ENCODE data around the gene TCF4. TPM values are rescaled to one million over a fixed set of nuclear protein-coding genes. Genes with fewer than 3 reads are reported as not detected.

TCF4 gene
- total RNA-seq, 1 donor from 2014 or later = 115 TPM

DNA sequence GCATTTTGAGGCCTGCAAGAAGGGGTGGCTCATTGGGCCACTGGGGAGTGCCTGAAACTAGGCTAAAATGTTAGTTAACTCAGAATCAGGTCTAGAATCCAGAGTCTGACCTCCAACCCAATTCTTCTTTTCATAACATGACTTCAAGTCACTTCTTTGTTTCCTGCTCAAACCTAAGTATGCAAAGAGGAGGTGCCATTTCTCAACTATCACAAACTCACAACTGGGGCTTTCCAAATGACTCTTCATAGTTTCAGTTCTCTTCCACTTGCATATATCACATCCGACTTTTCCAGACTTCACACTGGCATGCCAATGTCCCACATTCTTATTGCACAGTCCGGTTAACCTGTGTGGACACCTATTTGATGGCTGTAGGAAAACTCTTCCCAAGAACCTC is 211.6 kb downstream of the TCF4 start:
- no peak overlapping the region for H3K9ac ChIP-seq (ENCODE audit: low read length)
- FAIRE-seq = no peak
- Mint-ChIP-seq H3K36me3 (ENCODE audit: low read depth, unreplicated experiment) (peaks cover 18% of the 10 kb centered on the region), H3K4me3 (ENCODE audit: unreplicated experiment) (no peak overlapping the region), H3K27ac (ENCODE audit: unreplicated experiment) (peak overlapping the region; percentile 24), H3K9me3 (ENCODE audit: unreplicated experiment) (peaks cover 9% of the 10 kb centered on the region), H3K27me3 (ENCODE audit: low read depth, unreplicated experiment) (no peaks in the 10 kb centered on the region), H3K4me1 (ENCODE audit: low read depth, unreplicated experiment) (peaks cover 11% of the 10 kb centered on the region)
- DNase-seq (ENCODE audit: low read depth) = no peak
- H3K4me2 ChIP-seq (ENCODE audit: low read length) = no peak overlapping the region
- H3K27ac ChIP-seq (ENCODE audit: low read depth, low read length) = no peak overlapping the region
- peaks cover 15% of the 10 kb centered on the region for H4K20me1 ChIP-seq (ENCODE audit: insufficient read depth, low read length)
- no peaks in the 10 kb centered on the region for H3K36me3 ChIP-seq (ENCODE audit: insufficient read depth, low read length)
- no peak overlapping the region for H3K4me3 ChIP-seq (ENCODE audit: insufficient read depth, low read depth, low read length)
- no peaks in the 10 kb centered on the region for H3K9me3 ChIP-seq (ENCODE audit: insufficient read depth, low read depth, low read length)
- no peaks in the 10 kb centered on the region for H3K27me3 ChIP-seq (ENCODE audit: insufficient read depth, low read length)
- TF ChIP-seq, protein P1, sequence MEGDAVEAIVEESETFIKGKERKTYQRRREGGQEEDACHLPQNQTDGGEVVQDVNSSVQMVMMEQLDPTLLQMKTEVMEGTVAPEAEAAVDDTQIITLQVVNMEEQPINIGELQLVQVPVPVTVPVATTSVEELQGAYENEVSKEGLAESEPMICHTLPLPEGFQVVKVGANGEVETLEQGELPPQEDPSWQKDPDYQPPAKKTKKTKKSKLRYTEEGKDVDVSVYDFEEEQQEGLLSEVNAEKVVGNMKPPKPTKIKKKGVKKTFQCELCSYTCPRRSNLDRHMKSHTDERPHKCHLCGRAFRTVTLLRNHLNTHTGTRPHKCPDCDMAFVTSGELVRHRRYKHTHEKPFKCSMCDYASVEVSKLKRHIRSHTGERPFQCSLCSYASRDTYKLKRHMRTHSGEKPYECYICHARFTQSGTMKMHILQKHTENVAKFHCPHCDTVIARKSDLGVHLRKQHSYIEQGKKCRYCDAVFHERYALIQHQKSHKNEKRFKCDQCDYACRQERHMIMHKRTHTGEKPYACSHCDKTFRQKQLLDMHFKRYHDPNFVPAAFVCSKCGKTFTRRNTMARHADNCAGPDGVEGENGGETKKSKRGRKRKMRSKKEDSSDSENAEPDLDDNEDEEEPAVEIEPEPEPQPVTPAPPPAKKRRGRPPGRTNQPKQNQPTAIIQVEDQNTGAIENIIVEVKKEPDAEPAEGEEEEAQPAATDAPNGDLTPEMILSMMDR (IDR thresholded peaks at IDR 0.05; ENCODE audit: insufficient read depth, low read depth, low read length) = no peak
- no peak for TF ChIP-seq EZH2 (IDR thresholded peaks at IDR 0.05; ENCODE audit: insufficient read depth, low read length)
- no peak overlapping the region for H2AFZ ChIP-seq (ENCODE audit: low read depth, low read length)
- H3K4me1 ChIP-seq (ENCODE audit: insufficient read depth, low read length) = peaks cover 7% of the 10 kb centered on the region
- peaks cover 70% of the 10 kb centered on the region for H3K79me2 ChIP-seq (ENCODE audit: insufficient read depth, low read length)

DNA sequence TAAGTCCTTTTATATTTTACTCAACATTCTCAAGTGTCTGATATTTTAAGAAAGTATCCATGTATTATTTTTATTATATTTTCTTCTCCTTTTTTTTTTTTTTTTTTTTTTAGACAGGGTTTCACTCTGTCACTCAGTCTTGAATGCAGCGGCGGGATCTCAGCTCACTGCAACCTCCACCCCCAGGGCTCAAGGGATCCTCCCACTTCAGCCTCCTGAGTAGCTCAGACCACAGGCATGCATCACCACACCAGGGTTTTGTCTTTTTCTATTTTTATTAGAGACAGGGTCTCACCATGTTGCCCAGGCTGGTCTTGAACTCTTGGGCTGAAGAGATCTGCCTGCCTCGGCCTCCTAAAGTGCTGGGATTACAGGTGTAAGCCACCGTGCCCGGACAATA is 212.1 kb downstream of the TCF4 start:
- Histone ChIP-seq H3K9me3 (ENCODE audit: insufficient read depth, low read depth, low read length) (no peaks in the 10 kb centered on the region), H3K27me3 (ENCODE audit: insufficient read depth, low read length) (no peaks in the 10 kb centered on the region), H3K4me2 (ENCODE audit: low read length) (no peak overlapping the region), H2AFZ (ENCODE audit: low read depth, low read length) (no peak overlapping the region), H3K4me3 (ENCODE audit: insufficient read depth, low read depth, low read length) (no peak overlapping the region), H3K79me2 (ENCODE audit: insufficient read depth, low read length) (peaks cover 70% of the 10 kb centered on the region), H4K20me1 (ENCODE audit: insufficient read depth, low read length) (peaks cover 18% of the 10 kb centered on the region), H3K27ac (ENCODE audit: low read depth, low read length) (no peak overlapping the region), H3K36me3 (ENCODE audit: insufficient read depth, low read length) (no peaks in the 10 kb centered on the region), H3K4me1 (ENCODE audit: insufficient read depth, low read length) (peaks cover 3% of the 10 kb centered on the region), H3K9ac (ENCODE audit: low read length) (no peak overlapping the region)
- Mint-ChIP-seq H3K4me3 (ENCODE audit: unreplicated experiment) (no peak overlapping the region), H3K27ac (ENCODE audit: unreplicated experiment) (no peak overlapping the region), H3K27me3 (ENCODE audit: low read depth, unreplicated experiment) (no peaks in the 10 kb centered on the region), H3K9me3 (ENCODE audit: unreplicated experiment) (peaks cover 9% of the 10 kb centered on the region), H3K36me3 (ENCODE audit: low read depth, unreplicated experiment) (peaks cover 18% of the 10 kb centered on the region), H3K4me1 (ENCODE audit: low read depth, unreplicated experiment) (peaks cover 14% of the 10 kb centered on the region)
- FAIRE-seq (no peak), DNase-seq (ENCODE audit: low read depth) (no peak)
- TF ChIP-seq, protein P1 (IDR thresholded peaks at IDR 0.05; ENCODE audit: insufficient read depth, low read depth, low read length) = no peak
- TF ChIP-seq EZH2 (IDR thresholded peaks at IDR 0.05; ENCODE audit: insufficient read depth, low read length) = no peak

DNA sequence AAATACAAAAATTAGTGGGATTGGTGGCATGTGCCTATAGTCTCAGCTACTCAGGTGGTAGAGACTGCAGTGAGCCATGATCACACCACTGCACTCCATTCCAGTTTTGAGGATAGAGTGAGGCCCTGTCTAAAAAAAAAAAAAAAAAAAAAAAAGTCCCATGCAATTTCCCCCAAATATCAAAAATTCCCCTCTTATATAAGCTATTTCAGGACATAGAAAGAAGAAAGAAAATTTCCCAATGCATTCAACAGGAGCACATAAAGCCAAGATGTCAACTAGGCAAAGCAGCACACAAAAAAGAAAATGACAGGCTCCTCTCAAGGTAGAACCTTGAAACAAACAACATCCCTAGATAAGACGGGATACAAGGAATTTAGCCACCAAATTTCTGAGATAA is 213.3 kb downstream of the TCF4 start:
- no peak overlapping the region for H3K27ac Mint-ChIP-seq (ENCODE audit: unreplicated experiment)
- H3K36me3 Mint-ChIP-seq (ENCODE audit: low read depth, unreplicated experiment) = peaks cover 15% of the 10 kb centered on the region
- Histone ChIP-seq H3K9ac (ENCODE audit: low read length) (no peak overlapping the region), H3K9me3 (ENCODE audit: insufficient read depth, low read depth, low read length) (no peaks in the 10 kb centered on the region), H2AFZ (ENCODE audit: low read depth, low read length) (no peak overlapping the region), H3K27me3 (ENCODE audit: insufficient read depth, low read length) (no peaks in the 10 kb centered on the region), H3K4me1 (ENCODE audit: insufficient read depth, low read length) (no peaks in the 10 kb centered on the region), H3K27ac (ENCODE audit: low read depth, low read length) (no peak overlapping the region), H3K79me2 (ENCODE audit: insufficient read depth, low read length) (peaks cover 70% of the 10 kb centered on the region), H4K20me1 (ENCODE audit: insufficient read depth, low read length) (peaks cover 21% of the 10 kb centered on the region), H3K4me3 (ENCODE audit: insufficient read depth, low read depth, low read length) (no peak overlapping the region), H3K4me2 (ENCODE audit: low read length) (no peak overlapping the region), H3K36me3 (ENCODE audit: insufficient read depth, low read length) (no peaks in the 10 kb centered on the region)
- peaks cover 4% of the 10 kb centered on the region for H3K9me3 Mint-ChIP-seq (ENCODE audit: unreplicated experiment)
- no peaks in the 10 kb centered on the region for H3K27me3 Mint-ChIP-seq (ENCODE audit: low read depth, unreplicated experiment)
- FAIRE-seq (no peak), DNase-seq (ENCODE audit: low read depth) (no peak)
- H3K4me3 Mint-ChIP-seq (ENCODE audit: unreplicated experiment) = no peak overlapping the region
- TF ChIP-seq, protein P1 (IDR thresholded peaks at IDR 0.05; ENCODE audit: insufficient read depth, low read depth, low read length) = no peak
- TF ChIP-seq EZH2 (IDR thresholded peaks at IDR 0.05; ENCODE audit: insufficient read depth, low read length) = no peak
- peaks cover 9% of the 10 kb centered on the region for H3K4me1 Mint-ChIP-seq (ENCODE audit: low read depth, unreplicated experiment)
